ENCODE data around the gene ECI2. TPM values are rescaled to one million over a fixed set of nuclear protein-coding genes. Genes with fewer than 3 reads are reported as not detected.

Gene ECI2
- total RNA-seq, 1 donor from 2014 or later = 49.1 TPM

DNA sequence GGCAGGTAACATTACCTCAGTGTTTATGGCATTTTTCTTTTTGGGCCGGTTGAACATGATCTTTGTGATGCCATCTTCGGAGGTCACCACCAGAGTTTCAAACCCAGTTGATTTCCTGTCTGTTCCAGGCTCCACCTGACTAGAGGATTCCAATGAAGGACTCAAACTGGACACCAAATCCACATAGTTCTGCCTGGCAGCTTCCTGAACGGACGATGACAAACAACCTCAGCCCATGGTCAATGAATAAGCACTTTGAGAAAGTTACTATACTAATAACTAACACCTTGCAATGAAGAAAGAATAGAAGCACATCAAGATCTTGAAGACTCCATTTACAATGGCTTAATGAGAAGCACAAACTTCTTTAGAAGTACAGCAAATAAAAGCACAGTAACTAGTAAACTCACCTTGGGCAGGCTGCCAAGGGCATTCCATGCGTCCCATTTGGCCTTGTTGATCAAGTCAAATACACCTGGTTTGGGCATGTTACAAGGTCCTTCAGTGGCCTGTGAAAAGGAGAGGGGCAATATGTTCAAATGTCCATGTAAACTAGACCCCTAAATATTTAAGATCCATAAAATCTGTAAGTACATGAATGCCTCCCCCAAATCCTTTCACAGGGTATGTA is 4.9 kb downstream of the ECI2 start:
- H3K4me1 ChIP-seq = peaks cover 15% of the 10 kb centered on the region
- no peaks in the 10 kb centered on the region for H3K27me3 Mint-ChIP-seq (ENCODE audit: insufficient read depth, low read depth)
- H3K36me3 ChIP-seq = peaks cover 9% of the 10 kb centered on the region
- no peak overlapping the region for H3K4me3 ChIP-seq
- H3K9me3 Mint-ChIP-seq = peaks cover 13% of the 10 kb centered on the region
- H3K27ac ChIP-seq = no peak overlapping the region
- H3K9me3 ChIP-seq (ENCODE audit: low read depth) = no peaks in the 10 kb centered on the region
- no peak for DNase-seq (ENCODE audit: low spot score)
- H2AFZ ChIP-seq (replicated peaks) = no peak overlapping the region
- no peak overlapping the region for H3K4me3 Mint-ChIP-seq
- no peak overlapping the region for H3K27ac Mint-ChIP-seq
- no peak overlapping the region for H3K4me2 ChIP-seq
- peaks cover 52% of the 10 kb centered on the region for H3K36me3 Mint-ChIP-seq
- H3K27me3 ChIP-seq = peaks cover 6% of the 10 kb centered on the region
- H4K20me1 ChIP-seq (ENCODE audit: low read depth) = no peaks in the 10 kb centered on the region
- no peak overlapping the region for H3K9ac ChIP-seq
- peaks cover 15% of the 10 kb centered on the region for H3K4me1 Mint-ChIP-seq
- TF ChIP-seq EZH2 (IDR thresholded peaks at IDR 0.05) = no peak
- no peak for TF ChIP-seq EZH2phosphoT487 (IDR thresholded peaks at IDR 0.05)
- TF ChIP-seq, protein P1, sequence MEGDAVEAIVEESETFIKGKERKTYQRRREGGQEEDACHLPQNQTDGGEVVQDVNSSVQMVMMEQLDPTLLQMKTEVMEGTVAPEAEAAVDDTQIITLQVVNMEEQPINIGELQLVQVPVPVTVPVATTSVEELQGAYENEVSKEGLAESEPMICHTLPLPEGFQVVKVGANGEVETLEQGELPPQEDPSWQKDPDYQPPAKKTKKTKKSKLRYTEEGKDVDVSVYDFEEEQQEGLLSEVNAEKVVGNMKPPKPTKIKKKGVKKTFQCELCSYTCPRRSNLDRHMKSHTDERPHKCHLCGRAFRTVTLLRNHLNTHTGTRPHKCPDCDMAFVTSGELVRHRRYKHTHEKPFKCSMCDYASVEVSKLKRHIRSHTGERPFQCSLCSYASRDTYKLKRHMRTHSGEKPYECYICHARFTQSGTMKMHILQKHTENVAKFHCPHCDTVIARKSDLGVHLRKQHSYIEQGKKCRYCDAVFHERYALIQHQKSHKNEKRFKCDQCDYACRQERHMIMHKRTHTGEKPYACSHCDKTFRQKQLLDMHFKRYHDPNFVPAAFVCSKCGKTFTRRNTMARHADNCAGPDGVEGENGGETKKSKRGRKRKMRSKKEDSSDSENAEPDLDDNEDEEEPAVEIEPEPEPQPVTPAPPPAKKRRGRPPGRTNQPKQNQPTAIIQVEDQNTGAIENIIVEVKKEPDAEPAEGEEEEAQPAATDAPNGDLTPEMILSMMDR (IDR thresholded peaks at IDR 0.05) = no peak
- H3F3A ChIP-seq (ENCODE audit: low read depth) = peaks cover 16% of the 10 kb centered on the region
- no peaks in the 10 kb centered on the region for H3K79me2 ChIP-seq (ENCODE audit: low read depth)

DNA sequence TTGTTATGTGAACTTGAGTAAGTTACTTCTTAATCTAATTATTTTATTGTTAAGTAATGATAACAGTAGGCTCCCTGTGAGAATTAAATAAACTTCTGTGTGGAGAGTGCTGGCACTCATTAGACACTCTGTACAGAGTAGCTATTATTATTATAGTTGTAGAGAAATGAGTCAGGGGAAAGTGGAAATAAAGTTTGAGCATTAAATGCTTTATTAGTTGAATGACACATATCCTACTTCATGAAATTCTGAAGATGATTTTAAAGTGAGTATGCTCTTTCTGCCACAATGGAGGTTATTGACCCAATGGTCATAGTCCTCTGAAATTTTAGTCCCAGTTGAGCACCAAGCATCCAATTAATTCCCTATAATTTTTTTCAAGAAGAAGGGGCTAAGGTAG is 5.9 kb downstream of the ECI2 start:
- H3K27me3 Mint-ChIP-seq (ENCODE audit: insufficient read depth, low read depth) = no peaks in the 10 kb centered on the region
- DNase-seq (ENCODE audit: low spot score) = no peak
- Histone ChIP-seq H4K20me1 (ENCODE audit: low read depth) (no peaks in the 10 kb centered on the region), H2AFZ (replicated peaks) (no peak overlapping the region), H3K4me1 (peaks cover 12% of the 10 kb centered on the region), H3K79me2 (ENCODE audit: low read depth) (no peaks in the 10 kb centered on the region), H3K27ac (no peak overlapping the region), H3K4me2 (no peak overlapping the region), H3K9ac (no peak overlapping the region), H3K36me3 (peaks cover 9% of the 10 kb centered on the region), H3K27me3 (peaks cover under 1% of the 10 kb centered on the region), H3K9me3 (ENCODE audit: low read depth) (no peaks in the 10 kb centered on the region), H3K4me3 (no peak overlapping the region), H3F3A (ENCODE audit: low read depth) (peaks cover 8% of the 10 kb centered on the region)
- peaks cover 15% of the 10 kb centered on the region for H3K4me1 Mint-ChIP-seq
- H3K27ac Mint-ChIP-seq = no peak overlapping the region
- TF ChIP-seq EZH2 (IDR thresholded peaks at IDR 0.05) (no peak), EZH2phosphoT487 (IDR thresholded peaks at IDR 0.05) (no peak)
- TF ChIP-seq, protein P1 (IDR thresholded peaks at IDR 0.05) = no peak
- peaks cover 13% of the 10 kb centered on the region for H3K9me3 Mint-ChIP-seq
- H3K4me3 Mint-ChIP-seq = no peak overlapping the region
- H3K36me3 Mint-ChIP-seq = peaks cover 55% of the 10 kb centered on the region

DNA sequence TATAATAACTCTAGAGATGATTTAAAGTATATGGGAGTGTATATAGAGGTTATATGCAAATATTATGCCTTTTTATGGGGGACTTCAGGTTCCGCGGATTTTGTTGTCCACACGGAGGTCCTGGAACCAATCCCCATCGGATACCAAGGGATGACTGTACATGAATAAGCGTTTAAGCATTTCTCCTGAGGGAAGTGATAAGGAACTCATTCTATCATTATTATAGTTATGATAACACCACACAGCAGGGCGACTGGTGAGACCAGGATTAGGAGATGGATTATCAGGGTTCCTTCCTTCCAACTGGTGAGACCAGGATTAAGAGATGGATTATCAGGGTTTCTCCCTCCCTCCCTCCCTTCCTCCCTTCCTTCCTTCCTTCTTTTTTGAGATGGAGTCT is 6.6 kb downstream of the ECI2 start:
- no peak overlapping the region for H3K4me3 ChIP-seq
- H3K4me1 Mint-ChIP-seq = peaks cover 9% of the 10 kb centered on the region
- H3K4me3 Mint-ChIP-seq = no peak overlapping the region
- H2AFZ ChIP-seq (replicated peaks) = no peak overlapping the region
- H3K27me3 ChIP-seq = no peaks in the 10 kb centered on the region
- peaks cover 5% of the 10 kb centered on the region for H3K4me1 ChIP-seq
- peaks cover 9% of the 10 kb centered on the region for H3K36me3 ChIP-seq
- peaks cover 13% of the 10 kb centered on the region for H3K9me3 Mint-ChIP-seq
- H3K27ac Mint-ChIP-seq = no peak overlapping the region
- no peaks in the 10 kb centered on the region for H3K79me2 ChIP-seq (ENCODE audit: low read depth)
- H3K4me2 ChIP-seq = no peak overlapping the region
- TF ChIP-seq EZH2 (IDR thresholded peaks at IDR 0.05) (no peak), EZH2phosphoT487 (IDR thresholded peaks at IDR 0.05) (no peak)
- TF ChIP-seq, protein P1 (IDR thresholded peaks at IDR 0.05) = no peak
- no peak overlapping the region for H3K9ac ChIP-seq
- H3K27me3 Mint-ChIP-seq (ENCODE audit: insufficient read depth, low read depth) = no peaks in the 10 kb centered on the region
- no peak for DNase-seq (ENCODE audit: low spot score)
- no peaks in the 10 kb centered on the region for H3K9me3 ChIP-seq (ENCODE audit: low read depth)
- H3K27ac ChIP-seq = no peak overlapping the region
- H4K20me1 ChIP-seq (ENCODE audit: low read depth) = no peaks in the 10 kb centered on the region
- H3K36me3 Mint-ChIP-seq = peaks cover 55% of the 10 kb centered on the region
- peaks cover 5% of the 10 kb centered on the region for H3F3A ChIP-seq (ENCODE audit: low read depth)
